Astrocyte of the cerebellum (primary cell): ENCODE data around the gene CYREN.

ENCODE experiments used
- DNase-seq: peaks from one replicate; pipeline ENCODE4 v3.0.0-alpha.2; 2011; ENCODE audit warnings: low read depth
- H3K4me3 ChIP-seq: 2 replicates; pipeline ENCODE4 v1.5.1; 2011; ENCODE audit warnings: mild to moderate bottlenecking, low read depth, low read length, moderate library complexity
- CTCF ChIP-seq: IDR thresholded peaks from 2 replicates; pipeline ENCODE4 v1.5.1; 2012; ENCODE audit warnings: low read length, low read depth, moderate library complexity, mild to moderate bottlenecking; ENCODE audit errors: missing control alignments
- in situ Hi-C: cut with HindIII; loops from 2 replicates; pipeline ENCODE4 v1.10.0; 2017; ENCODE audit warnings: low sequenced_read_pairs

CYREN gene

GRCh38 chr7:135193615-135194081 is 23.1 kb upstream of the CYREN start:
- no peak for TF ChIP-seq CTCF
- in situ Hi-C loops: no loop called here
- peak; percentile 98 for DNase-seq
- no peak overlapping the region for H3K4me3 ChIP-seq

- in situ Hi-C loops: no loop called here
- no peak overlapping the region for H3K4me3 ChIP-seq
- TF ChIP-seq CTCF: no peak
- no peak for DNase-seq
Measured at GRCh38 chr7:135192914-135193536, 22.5 kb upstream of the CYREN start.

- no peak for TF ChIP-seq CTCF
- DNase-seq: no peak
- in situ Hi-C loops: no loop called here
- no peak overlapping the region for H3K4me3 ChIP-seq
Measured at GRCh38 chr7:135190703-135191102, 20.2 kb upstream of the CYREN start.

GRCh38 chr7:135189961-135190360 is 19.5 kb upstream of the CYREN start:
- no peak for DNase-seq
- TF ChIP-seq CTCF: no peak
- no peak overlapping the region for H3K4me3 ChIP-seq
- in situ Hi-C loops: no loop called here

GRCh38 chr7:135189221-135189662 is 18.7 kb upstream of the CYREN start:
- no peak for TF ChIP-seq CTCF
- H3K4me3 ChIP-seq: no peak overlapping the region
- in situ Hi-C loops: no loop called here
- no peak for DNase-seq

GRCh38 chr7:135188298-135188984 is 17.9 kb upstream of the CYREN start:
- in situ Hi-C loops: no loop called here
- DNase-seq: no peak
- no peak for TF ChIP-seq CTCF
- no peak overlapping the region for H3K4me3 ChIP-seq
